ENCODE measurements around the gene CD8A. TPM values are rescaled to one million over a fixed set of nuclear protein-coding genes. Genes with fewer than 3 reads are reported as not detected.

The CD8A gene
- total RNA-seq, 1 experiment from 2014 or later = 0.28 TPM

GRCh38 chr2:86752934-86753333 is 37.8 kb downstream of the CD8A start:
- no peak for DNase-seq
- POLR2A ChIA-PET (ENCODE audit: unreplicated experiment) = no interaction called here
- Histone ChIP-seq H3K4me1 (replicated peaks; ENCODE audit: insufficient read depth) (no peaks in the 10 kb centered on the region; the same call in 1 of the 2 replicates), H3K9me3 (ENCODE audit: insufficient read depth, low read depth) (0 out of 2 replicates have a peak, but pooled peaks cover 9% of the 10 kb centered on the region), H2AFZ (no peak overlapping the region), H3K36me3 (ENCODE audit: low read depth) (peaks cover 24% of the 10 kb centered on the region; the same call in 1 of the 2 replicates), H4K20me1 (ENCODE audit: insufficient read depth) (no peaks in the 10 kb centered on the region), H3K4me3 (no peak overlapping the region), H3K9me2 (ENCODE audit: insufficient read depth) (no peaks in the 10 kb centered on the region), H3K4me2 (no peak overlapping the region), H3K27me3 (ENCODE audit: insufficient read depth, low read depth) (no peaks in the 10 kb centered on the region), H3K79me2 (ENCODE audit: low read depth) (peaks cover 33% of the 10 kb centered on the region), H3F3A (ENCODE audit: insufficient read depth, low read depth) (no peaks in the 10 kb centered on the region; the same call in none of the 2 replicates), H3K27ac (no peak overlapping the region)
- CTCF ChIA-PET = no interaction called here
- intact Hi-C loops (cut with micrococcal nuclease; ENCODE audit: unreplicated experiment) = no loop called here
- BruUV-seq (replicated peaks) = no TSS peak
- no peak for TF ChIP-seq CTCF (conservative IDR thresholded peaks at IDR 0.05)
- no peak for TF ChIP-seq EZH2 (IDR thresholded peaks at IDR 0.05; ENCODE audit: low read depth)

GRCh38 chr2:86751778-86752177 is 38.9 kb downstream of the CD8A start:
- no peaks in the 10 kb centered on the region for H3K9me2 ChIP-seq (ENCODE audit: insufficient read depth)
- H4K20me1 ChIP-seq (ENCODE audit: insufficient read depth) = no peaks in the 10 kb centered on the region
- H3F3A ChIP-seq (ENCODE audit: insufficient read depth, low read depth) = no peaks in the 10 kb centered on the region; the same call in none of the 2 replicates
- POLR2A ChIA-PET (ENCODE audit: unreplicated experiment) = no interaction called here
- DNase-seq = no peak
- H3K4me1 ChIP-seq (replicated peaks; ENCODE audit: insufficient read depth) = no peaks in the 10 kb centered on the region; the same call in 1 of the 2 replicates
- TF ChIP-seq EZH2 (IDR thresholded peaks at IDR 0.05; ENCODE audit: low read depth) (no peak), CTCF (conservative IDR thresholded peaks at IDR 0.05) (no peak)
- CTCF ChIA-PET = no interaction called here
- no peak overlapping the region for H2AFZ ChIP-seq
- BruUV-seq (replicated peaks) = no TSS peak
- H3K4me2 ChIP-seq = no peak overlapping the region
- H3K27ac ChIP-seq = no peak overlapping the region
- intact Hi-C loops (cut with micrococcal nuclease; ENCODE audit: unreplicated experiment) = no loop called here
- no peaks in the 10 kb centered on the region for H3K27me3 ChIP-seq (ENCODE audit: insufficient read depth, low read depth)
- 0 out of 2 replicates have a peak, but pooled peaks cover 9% of the 10 kb centered on the region for H3K9me3 ChIP-seq (ENCODE audit: insufficient read depth, low read depth)
- no peak overlapping the region for H3K4me3 ChIP-seq
- H3K79me2 ChIP-seq (ENCODE audit: low read depth) = peaks cover 44% of the 10 kb centered on the region
- H3K36me3 ChIP-seq (ENCODE audit: low read depth) = peaks cover 24% of the 10 kb centered on the region; the same call in 1 of the 2 replicates

- Histone ChIP-seq H3F3A (ENCODE audit: insufficient read depth, low read depth) (no peaks in the 10 kb centered on the region; the same call in 1 of the 2 replicates), H4K20me1 (ENCODE audit: insufficient read depth) (no peaks in the 10 kb centered on the region), H2AFZ (no peak overlapping the region), H3K27ac (no peak overlapping the region), H3K4me1 (replicated peaks; ENCODE audit: insufficient read depth) (no peaks in the 10 kb centered on the region; the same call in 1 of the 2 replicates), H3K4me2 (no peak overlapping the region), H3K79me2 (ENCODE audit: low read depth) (peaks cover 49% of the 10 kb centered on the region), H3K36me3 (ENCODE audit: low read depth) (peaks cover 32% of the 10 kb centered on the region; the same call in 1 of the 2 replicates), H3K27me3 (ENCODE audit: insufficient read depth, low read depth) (no peaks in the 10 kb centered on the region), H3K4me3 (no peak overlapping the region), H3K9me2 (ENCODE audit: insufficient read depth) (no peaks in the 10 kb centered on the region), H3K9me3 (ENCODE audit: insufficient read depth, low read depth) (0 out of 2 replicates have a peak, but pooled peaks cover 9% of the 10 kb centered on the region)
- no peak for TF ChIP-seq EZH2 (IDR thresholded peaks at IDR 0.05; ENCODE audit: low read depth)
- TF ChIP-seq CTCF (conservative IDR thresholded peaks at IDR 0.05) = no peak
- CTCF ChIA-PET = no interaction called here
- DNase-seq = no peak
- POLR2A ChIA-PET (ENCODE audit: unreplicated experiment) = no interaction called here
- BruUV-seq (replicated peaks) = no TSS peak
- intact Hi-C loops (cut with micrococcal nuclease; ENCODE audit: unreplicated experiment) = no loop called here
Measured at GRCh38 chr2:86750240-86750839, 40.4 kb downstream of the CD8A start.

Measured in PC-9 (cell line).